Muscle layer of duodenum (tissue), 2 donors: Measurements from ENCODE around the gene APBB2.

ENCODE experiments used
- H3K27ac ChIP-seq: one replicate; pipeline ENCODE4 v1.7.0; 2013; ENCODE audit warnings: mild to moderate bottlenecking, low read length
- H3K27me3 ChIP-seq: one replicate; pipeline ENCODE4 v1.7.0; 2013; ENCODE audit warnings: low read depth, mild to moderate bottlenecking, control low read depth, low read length
- H3K36me3 ChIP-seq, 2 donors: one replicate each; pipeline ENCODE4 v1.7.0; 2013; ENCODE audit warnings: low read length in 2 of 2, control low read depth in 1 of 2, mild to moderate bottlenecking in 1 of 2; ENCODE audit not compliant: insufficient read depth in 2 of 2, control insufficient read depth in 1 of 2
- H3K4me1 ChIP-seq, 2 donors: one replicate each; pipeline ENCODE4 v1.7.0; 2013; ENCODE audit warnings: low read length in 2 of 2, mild to moderate bottlenecking in 2 of 2, control low read depth in 1 of 2, moderate library complexity in 1 of 2; ENCODE audit not compliant: insufficient read depth in 2 of 2, control insufficient read depth in 1 of 2
- H3K4me3 ChIP-seq, 2 donors: one replicate each; pipeline ENCODE4 v1.7.0; 2013; ENCODE audit warnings: low read length in 2 of 2, low read depth in 1 of 2, mild to moderate bottlenecking in 1 of 2
- H3K9me3 ChIP-seq, 2 donors: one replicate each; pipeline ENCODE4 v1.7.0; 2013; ENCODE audit warnings: low read length in 2 of 2, control low read depth in 1 of 2, mild to moderate bottlenecking in 1 of 2; ENCODE audit not compliant: control insufficient read depth in 1 of 2
- donor health status: healthy.

APBB2 gene

DNA sequence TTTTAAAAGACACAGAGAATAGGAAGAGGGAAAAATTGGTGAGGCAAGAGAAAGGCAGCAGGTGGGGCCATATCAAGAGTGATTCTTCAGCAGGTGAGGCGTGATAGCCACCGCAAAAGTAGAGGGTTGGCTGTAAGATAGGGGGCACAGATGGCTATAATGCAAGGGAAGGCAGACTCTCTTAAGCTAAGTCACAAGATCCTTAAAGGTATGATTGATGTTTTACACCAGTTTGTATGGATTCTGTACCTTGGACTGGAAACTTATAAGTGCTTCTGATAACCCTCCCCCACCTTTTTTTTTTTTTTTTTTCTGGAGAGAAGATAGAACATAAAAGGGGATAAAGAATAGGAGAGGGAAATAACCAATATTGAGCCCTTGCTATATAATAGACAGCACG lies 424.6 kb downstream of the APBB2 start:
- no peaks in the 10 kb centered on the region for H3K9me3 ChIP-seq

DNA sequence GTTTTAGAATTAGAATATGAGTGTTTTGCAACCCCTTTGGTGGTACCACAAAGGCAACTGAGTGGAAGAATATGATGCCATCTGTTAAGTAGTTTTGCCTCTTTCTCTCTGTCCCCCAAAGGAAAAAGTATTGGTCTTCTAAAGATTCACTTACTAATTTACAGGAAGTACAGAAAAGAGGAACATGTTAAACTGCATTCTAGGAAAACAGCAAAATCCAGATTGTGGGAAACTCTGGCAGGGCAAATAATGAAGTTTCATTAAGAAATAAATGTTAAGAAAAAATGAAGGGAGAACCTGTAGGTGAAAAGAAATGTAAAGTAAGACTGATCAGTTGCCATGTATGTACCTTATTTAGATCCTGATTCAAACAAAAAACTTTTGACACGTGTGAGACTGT lies 425.3 kb downstream of the APBB2 start:
- no peaks in the 10 kb centered on the region for H3K9me3 ChIP-seq
- no peak overlapping the region for H3K4me3 ChIP-seq
- H3K27ac ChIP-seq: no peak overlapping the region
- H3K4me1 ChIP-seq: no peaks in the 10 kb centered on the region
- no peaks in the 10 kb centered on the region for H3K27me3 ChIP-seq
- no peaks in the 10 kb centered on the region for H3K36me3 ChIP-seq

More for the DNA sequence above, 424.6 kb downstream of the APBB2 start:
- Histone ChIP-seq H3K27ac (no peak overlapping the region), H3K4me3 (no peak overlapping the region), H3K4me1 (no peaks in the 10 kb centered on the region), H3K36me3 (no peaks in the 10 kb centered on the region), H3K27me3 (no peaks in the 10 kb centered on the region)

DNA sequence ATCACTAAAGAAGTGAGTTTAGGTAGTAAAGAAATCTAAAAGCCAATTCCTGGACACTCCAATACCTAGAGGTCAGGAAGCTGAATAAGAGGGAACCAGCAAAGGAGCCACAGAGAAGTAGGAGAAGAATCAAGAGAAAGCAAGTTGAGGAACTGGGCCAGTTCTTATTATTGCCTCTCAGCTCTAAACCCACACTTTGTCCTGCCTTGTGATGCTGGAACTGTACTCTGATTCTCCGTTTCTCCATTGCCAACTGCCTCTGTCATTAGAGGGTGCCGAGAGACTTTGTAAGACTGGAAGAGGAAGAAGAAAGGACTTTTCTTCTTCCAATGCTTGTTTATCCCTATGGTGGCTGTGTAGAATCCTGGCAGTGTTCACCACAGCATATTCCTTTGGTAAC lies 426.0 kb downstream of the APBB2 start:
- H3K27ac ChIP-seq: no peak overlapping the region
- no peaks in the 10 kb centered on the region for H3K27me3 ChIP-seq
- no peaks in the 10 kb centered on the region for H3K36me3 ChIP-seq
- no peak overlapping the region for H3K4me3 ChIP-seq
- no peaks in the 10 kb centered on the region for H3K4me1 ChIP-seq
- no peaks in the 10 kb centered on the region for H3K9me3 ChIP-seq

DNA sequence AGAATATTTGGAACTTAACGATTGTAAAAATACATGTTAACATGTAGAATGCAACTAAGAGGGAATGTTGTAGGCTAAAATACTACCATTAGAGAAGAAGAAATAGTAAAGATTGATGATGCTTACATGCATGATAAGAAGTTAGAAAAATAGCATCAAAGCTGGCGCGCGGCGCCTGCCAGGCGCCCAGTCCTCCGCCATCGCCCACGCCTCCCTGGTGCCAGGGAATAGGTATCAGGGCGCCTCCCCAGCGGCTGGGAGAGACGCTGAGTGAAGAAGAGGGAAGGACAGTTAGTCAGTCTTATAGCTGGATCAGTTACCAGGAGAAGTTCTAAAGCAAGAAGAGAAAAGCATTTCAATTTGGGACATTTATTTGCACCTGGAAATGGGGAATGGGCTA lies 428.6 kb downstream of the APBB2 start:
- Histone ChIP-seq H3K4me1 (no peaks in the 10 kb centered on the region), H3K4me3 (no peak overlapping the region), H3K27me3 (no peaks in the 10 kb centered on the region), H3K27ac (no peak overlapping the region), H3K36me3 (no peaks in the 10 kb centered on the region), H3K9me3 (no peaks in the 10 kb centered on the region)

DNA sequence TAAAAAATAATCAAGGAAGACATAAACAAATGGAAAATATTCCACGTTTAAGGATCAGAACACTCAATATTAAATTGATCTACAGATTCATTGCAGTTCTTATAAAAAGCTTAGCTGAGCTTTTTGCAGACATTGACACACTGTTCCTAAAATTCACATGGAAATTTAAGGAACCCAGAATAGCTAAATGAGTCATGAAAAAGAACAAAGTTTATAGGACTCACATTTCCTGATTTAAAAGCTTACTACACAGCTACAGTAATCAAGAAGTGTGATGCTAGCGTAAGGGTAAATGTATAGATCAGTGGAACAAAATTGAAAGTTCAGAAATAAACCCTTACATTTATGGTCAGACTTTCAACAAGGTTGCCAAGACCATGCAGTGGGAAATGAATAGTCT lies 431.5 kb downstream of the APBB2 start:
- Histone ChIP-seq H3K36me3 (peaks cover 0 to 4% of the 10 kb centered on the region in 2 donors), H3K4me1 (no peaks in the 10 kb centered on the region), H3K27me3 (no peaks in the 10 kb centered on the region), H3K4me3 (no peak overlapping the region), H3K27ac (no peak overlapping the region), H3K9me3 (no peaks in the 10 kb centered on the region)

DNA sequence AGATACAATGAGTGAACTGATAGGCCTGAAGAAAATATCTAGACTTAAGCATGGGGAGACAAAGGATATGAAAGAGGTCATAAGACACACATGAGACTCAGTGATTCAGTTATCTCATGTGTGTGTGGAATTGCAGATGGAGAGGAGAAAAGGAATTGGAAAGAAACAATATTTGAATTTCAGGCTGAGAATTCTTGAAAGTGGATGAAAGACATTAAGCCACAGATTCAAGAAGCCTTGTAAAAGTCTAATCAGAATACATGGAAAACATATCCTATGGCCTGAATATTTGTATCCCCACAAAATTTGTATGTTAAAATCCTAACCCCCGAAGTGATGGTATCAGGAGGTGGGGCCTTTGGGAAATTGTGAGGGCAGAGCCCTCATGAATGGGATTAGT lies 436.3 kb downstream of the APBB2 start:
- Histone ChIP-seq H3K36me3 (peaks cover 0 to 4% of the 10 kb centered on the region in 2 donors), H3K27ac (no peak overlapping the region), H3K27me3 (no peaks in the 10 kb centered on the region), H3K4me3 (no peak overlapping the region), H3K9me3 (no peaks in the 10 kb centered on the region), H3K4me1 (no peaks in the 10 kb centered on the region)

DNA sequence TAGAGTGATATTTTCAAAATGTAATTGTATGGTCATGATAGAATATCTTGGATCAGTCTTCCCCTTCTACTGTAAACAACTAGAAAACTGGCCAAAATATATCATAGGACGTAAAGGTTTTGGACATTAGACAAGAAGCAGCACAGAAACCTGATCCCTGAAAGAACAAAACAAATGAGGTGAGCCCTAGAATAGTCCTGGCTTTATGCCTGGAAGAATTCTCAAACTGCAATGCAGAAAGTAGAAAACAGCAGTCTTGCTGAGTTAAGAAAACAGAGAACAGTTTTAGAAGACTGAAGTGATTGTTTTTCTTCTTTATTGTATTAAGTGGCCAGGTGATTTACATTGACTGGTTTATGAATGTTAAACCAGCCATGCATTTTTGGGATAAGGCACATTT lies 445.1 kb downstream of the APBB2 start:
- Histone ChIP-seq H3K36me3 (no peaks in the 10 kb centered on the region), H3K9me3 (no peaks in the 10 kb centered on the region), H3K4me3 (no peak overlapping the region), H3K4me1 (peaks cover 0 to 3% of the 10 kb centered on the region in 2 donors), H3K27me3 (no peaks in the 10 kb centered on the region), H3K27ac (no peak overlapping the region)

DNA sequence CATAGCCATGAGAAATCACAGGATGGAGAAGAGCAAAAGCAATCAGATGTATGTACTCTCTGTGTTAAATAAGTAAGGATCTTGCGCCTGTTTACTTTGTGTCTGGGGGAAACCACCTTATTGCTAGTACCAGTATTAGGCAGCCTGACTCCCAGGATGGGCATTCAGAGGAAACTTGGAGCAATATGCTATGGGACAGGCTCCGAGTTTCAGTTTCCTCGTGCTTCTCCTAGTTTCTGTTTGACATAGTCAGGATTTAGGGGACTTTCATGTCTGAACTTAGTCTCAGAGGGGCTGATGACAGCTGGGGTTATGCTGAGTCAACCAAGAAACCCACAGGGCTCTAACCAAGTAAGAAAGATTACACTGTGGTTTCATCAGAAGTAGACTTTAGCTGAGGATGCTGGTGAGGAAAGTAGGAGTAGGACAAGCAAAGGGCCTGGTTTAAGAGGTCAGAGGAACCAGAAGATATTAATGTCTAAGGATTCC lies 451.1 kb downstream of the APBB2 start:
- H3K4me1 ChIP-seq: no peaks in the 10 kb centered on the region
- H3K36me3 ChIP-seq: no peaks in the 10 kb centered on the region
- H3K27me3 ChIP-seq: no peaks in the 10 kb centered on the region
- no peak overlapping the region for H3K4me3 ChIP-seq
- H3K9me3 ChIP-seq: no peaks in the 10 kb centered on the region
- no peak overlapping the region for H3K27ac ChIP-seq
